ENCODE data around the gene BSPRY.
"Not testable (repeated sequence)": the region's sequence is repeated elsewhere in the genome, so short reads cannot be mapped to it uniquely, and the experiment has no call there.

The BSPRY gene

DNA sequence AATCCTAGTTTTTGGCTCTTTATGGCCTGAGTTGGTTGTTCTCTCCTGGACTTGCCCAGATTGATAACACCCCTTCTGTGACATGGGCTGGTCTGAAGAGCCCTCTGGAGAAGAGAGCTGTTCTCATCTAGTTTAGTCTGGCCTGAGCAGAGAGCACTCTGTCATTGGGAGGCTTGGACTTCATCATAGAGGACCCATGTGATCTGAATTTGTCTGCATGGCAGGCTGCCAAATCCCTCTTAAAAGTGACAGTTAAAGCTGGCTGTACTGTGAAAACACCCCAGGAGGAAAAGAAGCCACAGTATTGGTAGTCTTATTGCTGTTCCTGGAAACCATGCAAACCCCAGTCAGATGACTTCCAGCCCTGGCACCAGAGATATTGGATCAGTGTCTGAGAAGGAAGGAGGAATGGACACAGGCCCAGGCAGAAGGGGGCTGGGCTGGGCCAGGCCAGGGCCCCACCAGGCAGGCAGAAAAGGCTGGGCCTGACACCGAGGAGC is 5.6 kb upstream of the BSPRY start:
- DNase-seq, result no peak

DNA sequence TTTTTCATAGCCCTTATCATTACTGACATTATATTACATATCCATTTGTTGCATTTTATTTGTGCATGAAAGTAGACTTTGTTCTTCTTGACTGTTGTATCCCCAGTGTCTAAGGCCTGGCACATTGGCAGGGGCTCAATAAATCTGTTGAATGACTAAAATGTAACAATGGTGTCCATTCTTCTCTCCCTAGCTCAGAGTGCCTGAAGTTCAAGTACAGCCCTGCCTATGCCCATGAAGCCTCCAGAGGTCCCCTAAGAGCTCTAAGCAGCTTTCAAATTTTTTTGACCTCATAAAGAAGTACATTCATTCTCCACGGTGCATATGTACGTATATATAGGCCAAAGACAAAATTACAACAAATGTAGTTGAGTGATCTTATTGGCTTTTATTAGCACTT is 4.2 kb upstream of the BSPRY start:
- DNase-seq, result no peak

DNA sequence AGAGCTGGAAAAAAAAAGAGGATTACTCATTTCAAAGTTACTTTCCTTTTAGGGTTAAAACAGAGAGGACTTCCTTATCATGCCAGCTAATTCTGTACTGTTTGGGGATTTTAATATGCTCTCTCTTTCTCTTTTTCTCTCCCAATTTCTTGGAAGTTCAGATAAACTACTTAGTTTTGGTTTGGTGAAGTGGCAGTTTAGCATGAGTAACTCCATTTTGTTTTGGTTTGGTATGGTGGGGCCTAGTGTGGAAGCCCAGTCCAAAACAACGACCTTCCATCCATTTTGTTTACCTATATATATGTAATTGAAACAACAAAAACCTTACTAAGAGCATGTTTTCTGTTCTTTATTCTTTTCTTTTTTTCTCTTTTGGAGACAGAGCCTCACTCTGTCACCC is 3.7 kb upstream of the BSPRY start:
- no peak for DNase-seq

DNA sequence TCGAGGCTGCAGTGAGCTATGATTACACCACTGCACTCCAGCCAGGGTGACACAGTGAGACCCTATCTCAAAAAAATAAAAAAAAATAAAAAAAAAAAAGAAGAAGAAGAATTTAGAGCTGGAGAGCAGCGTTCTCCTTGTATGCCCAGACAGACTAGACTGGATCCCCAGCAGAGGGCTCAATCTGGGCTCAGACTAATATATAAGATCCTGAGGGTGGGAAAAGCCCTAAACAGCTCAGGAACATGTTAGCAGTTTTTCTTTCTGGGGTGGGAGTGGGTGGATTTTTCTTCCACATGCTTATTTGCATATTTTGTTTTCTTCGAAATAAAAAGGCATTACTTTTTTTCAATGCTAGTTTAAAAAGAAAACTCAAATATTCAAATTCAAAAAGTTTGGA is 904 bp upstream of the BSPRY start:
- DNase-seq, result no peak

DNA sequence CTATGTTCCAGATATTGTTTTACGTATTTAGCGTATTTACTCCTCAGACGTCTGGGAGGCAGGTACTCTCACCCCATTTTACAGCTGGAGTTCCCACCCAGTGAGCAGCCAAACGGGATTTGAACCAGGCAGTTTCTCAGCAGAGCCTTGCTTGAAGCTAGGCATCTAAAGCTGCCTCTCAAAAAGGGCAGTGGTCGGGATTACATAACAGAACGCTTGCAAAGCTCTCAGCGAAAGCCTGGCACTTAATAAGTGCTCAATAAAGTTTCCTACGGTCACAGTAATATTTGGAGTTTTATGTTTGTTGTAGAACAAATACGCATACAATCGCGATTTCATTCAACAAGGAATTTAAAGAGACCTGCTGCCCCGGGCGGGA is 286 bp upstream of the BSPRY start:
- DNase-seq, result no peak

DNA sequence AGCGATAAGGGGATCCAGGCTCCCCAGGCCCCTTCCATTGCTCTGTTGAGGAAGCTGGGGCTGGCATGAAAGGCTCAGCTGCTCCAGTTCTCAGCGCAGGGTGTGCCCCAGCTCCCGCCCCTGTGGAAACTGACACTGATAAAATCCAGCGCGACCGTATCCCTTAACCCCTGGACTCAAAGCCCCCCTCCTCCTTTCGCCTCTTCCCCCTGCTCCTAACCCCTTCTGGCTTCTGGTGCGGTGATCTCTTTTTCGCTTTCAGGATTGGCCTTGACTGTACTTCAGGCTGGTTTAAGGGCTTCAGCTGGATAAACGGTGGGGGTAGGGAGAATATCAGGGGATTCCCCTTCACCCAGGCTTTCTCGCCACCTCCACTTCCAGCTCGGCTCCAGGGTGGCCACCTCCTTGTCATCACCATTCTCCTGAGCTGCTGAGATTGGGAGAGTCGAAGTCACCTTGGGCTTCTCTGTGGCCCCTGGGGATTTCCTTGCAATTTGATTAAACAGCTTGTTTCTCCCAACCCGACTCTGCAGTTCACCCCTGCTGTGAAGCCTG is 843 bp downstream of the BSPRY start:
- no peak for DNase-seq

DNA sequence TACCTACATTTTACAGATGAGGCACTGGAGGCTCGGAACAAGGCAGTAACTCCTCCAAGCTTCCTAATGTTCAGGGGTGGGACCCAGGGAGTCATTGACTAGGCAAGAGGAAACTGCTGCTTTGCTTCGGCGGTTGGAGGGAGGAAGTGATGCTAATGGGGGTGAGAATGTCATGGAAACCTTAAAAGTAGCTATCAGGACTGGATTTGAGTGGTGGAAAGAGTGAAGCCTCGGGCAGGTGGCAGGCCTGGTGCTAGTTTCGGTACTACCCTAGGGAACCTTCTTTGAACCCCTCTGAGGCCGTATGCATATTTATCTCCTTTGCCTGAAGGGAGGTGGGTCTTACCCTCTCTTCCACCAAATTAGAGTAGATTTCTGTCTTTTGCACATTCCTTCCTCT is 1.6 kb downstream of the BSPRY start:
- DNase-seq, result no peak

DNA sequence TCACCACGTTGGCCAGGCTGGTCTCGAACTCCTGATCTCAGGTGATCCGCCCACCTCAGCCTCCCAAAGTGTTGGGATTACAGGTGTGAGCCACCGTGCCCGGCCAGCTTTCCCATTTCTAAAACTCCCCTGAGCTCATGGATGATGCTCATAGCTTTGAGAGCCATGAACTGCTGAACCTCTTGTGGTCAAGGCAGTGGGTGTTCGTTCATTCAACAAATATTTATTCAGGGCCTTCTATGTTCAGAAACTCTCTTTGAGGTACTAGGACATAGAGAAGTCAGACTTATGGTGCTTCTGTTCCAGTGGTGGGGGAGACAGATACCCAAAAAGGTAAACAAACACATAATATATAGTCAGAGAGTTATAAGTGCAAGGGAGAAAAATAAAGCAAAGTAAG is 2.7 kb downstream of the BSPRY start:
- no peak for DNase-seq

DNA sequence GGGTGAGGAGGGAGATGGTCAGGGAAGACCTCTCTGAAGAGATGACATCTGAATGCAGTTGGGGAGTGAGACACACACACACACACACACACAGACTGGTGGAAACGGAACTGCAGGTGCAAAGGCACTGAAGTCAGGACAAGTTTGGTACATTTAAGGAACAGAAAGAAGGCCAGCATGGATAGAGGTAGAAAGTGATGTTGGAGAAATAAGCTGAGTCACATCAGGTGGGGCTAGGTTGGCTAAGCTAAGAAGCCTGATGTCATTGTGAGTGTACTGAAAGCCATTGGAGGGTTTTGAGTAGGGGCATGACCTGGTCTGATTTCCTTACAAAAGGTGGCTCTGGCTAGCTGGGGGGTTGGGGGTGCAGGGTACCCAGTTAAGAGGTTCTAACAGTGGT is 3.1 kb downstream of the BSPRY start:
- DNase-seq, result no peak

DNA sequence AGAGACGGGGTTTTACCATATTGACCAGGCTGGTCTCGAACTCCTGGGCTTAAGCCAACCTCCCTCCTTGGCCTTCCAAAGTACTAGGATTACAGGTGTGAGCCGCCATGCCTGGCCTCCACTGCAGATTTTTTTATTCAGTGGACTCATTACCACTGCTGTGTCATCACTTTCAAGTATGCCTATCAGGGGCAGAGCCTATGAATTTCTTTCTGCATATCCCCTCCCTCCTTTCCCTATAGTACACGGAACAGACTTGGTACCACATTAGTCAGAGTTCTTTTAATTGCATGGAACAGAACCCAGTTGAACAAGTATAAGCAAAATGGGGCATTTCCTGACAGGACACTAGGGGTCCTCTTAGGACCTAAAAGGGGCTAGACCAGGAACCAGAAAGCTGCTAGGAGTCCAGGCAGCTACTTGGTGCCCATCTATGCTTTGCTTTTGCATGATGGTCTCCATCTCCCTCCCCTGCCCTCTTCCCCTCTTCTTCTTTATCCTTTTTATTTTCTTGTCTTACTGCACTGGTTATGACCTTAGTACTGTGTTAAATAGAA is 5.8 kb downstream of the BSPRY start:
- DNase-seq, result no peak

DNA sequence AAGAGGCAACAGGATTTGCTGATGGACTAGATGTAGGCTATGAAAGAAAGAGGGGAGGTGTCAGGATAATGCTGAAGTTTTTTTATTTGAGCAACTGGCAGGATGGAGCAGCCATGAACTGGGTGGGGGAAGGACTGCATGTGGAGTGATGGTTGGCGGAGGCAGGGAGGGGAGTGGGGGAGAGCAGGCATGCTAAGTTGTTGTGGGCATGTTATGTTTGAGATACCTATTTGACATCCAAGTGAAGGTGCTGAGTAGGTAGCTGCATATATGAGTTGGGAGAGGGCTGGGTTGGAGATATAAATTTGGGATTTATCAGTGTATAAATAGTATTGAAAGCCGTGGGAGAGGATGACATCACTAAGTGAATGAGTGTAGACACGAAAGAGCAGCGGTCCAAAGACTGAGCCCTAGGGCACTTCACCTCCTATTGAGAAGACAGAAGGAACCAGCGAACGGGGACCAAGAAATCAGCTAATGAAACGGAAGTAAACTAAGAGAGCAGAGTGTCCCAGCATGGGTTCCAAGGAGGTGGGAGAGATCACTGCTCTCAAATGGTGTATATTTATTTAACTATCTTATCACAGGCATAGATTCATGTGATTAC is 7.4 kb downstream of the BSPRY start:
- no peak for DNase-seq

DNA sequence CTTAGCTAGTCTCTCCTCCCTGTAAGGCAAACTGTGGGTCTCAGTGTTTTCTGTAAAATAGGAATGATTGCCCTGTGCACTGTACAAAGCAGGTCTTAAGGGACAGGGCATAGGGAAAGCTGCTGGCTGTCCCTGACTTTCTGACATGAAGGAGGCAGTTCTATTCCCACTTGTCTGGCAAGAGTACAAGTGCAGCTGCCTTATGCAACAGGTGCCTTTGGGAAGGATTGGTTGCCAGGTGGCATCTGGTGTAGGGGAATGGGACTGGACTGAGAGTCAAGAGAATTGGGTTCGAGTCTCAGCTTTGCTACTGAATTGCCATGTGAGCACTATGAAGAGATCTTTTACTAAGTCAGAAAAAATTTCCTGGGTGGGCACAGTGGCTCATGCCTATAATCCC is 10.0 kb downstream of the BSPRY start:
- no peak for DNase-seq

DNA sequence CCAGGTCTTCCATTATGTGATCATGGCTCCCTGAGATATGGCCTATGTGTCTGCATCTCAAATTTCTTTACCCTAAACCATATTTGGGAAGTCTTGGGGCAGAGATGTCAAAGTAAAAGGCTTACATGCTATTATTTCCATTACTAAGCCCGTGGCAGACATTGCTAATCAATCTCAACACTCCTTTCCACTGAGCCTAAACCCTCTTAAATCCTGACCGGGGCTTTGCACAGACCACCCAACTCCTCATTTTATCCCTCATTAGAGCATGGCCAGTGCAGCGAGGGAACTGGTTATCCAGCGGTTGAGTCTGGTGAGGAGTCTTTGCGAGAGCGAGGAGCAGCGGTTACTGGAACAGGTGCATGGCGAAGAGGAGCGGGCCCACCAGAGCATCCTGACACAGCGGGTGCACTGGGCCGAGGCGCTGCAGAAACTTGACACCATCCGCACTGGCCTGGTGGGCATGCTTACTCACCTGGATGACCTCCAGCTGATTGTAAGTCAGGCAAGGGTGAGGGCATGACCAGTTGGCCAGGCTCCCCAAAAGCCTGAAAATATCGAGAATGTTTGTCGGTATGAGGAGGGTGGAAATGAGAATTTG is 11.0 kb downstream of the BSPRY start:
- no peak for DNase-seq

DNA sequence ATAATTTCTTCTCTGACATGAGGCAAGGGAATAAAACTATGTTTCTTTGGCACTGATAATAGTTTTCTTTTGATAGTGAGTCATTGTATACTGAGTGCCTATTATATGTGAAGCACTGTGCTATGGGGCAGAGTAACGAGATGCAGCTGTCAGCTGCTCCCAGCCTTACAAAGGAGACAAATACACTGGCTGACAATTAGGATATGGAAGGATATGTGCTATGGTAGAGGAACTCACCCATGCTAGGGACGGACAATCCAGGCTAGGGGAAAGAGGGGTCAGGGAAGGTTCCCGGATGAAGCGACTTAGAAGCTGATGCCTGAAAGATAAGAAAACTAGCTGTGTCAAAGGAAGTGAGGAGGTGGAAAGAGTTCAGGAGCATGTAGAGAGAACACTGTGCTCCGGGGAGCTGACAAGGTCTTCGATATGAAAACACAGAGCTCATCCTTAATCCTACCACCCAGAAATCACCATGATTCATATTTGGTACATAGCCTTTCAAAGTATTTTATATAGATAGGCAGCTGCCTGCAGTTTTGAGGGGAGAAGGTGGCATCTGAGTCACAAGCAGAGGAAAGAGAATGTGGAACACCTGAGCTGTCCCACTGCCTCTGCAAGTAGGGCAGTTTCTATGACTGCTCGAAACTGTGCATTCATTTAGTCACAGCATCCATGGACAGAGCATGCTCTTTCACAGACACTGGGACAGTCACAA is 12.1 kb downstream of the BSPRY start:
- no peak for DNase-seq

DNA sequence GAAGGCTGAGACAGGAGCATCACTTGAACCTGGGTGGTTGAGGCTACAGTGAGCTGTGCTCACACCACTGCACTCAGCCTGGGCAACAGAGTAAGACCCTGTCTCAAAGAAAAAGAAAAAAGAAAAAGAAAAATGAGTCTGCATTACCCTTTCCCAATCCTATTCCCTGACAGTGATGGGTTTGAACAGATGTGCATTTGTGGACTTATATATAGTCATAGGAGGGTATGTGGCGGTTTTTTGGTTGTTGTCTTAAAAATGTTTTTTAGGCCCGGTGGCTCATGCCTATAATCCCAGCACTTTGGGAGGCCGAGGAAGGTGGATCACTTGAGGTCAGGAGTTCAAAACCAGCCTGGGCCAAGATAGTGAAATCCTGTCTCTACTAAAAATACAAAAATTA is 14.0 kb downstream of the BSPRY start:
- no peak for DNase-seq

DNA sequence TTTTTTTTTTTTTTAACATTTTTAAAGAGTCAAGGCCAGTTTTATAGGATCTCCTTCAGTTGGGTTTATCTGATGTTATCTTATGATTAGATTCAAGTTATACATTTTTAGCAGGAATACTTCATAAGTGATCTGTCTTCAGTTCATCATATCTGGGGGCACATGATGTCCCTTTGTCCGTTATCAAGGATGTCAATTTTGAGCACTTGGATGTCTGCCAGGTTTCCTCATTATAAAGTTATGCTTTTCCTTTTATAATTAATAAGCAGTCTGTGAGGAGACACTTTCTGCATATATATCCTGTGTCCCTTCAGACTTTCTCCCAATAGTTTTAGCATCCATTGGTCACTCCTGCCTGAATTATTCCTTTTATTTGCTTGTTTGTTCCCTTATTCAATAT is 15.6 kb downstream of the BSPRY start:
- DNase-seq, result no peak

DNA sequence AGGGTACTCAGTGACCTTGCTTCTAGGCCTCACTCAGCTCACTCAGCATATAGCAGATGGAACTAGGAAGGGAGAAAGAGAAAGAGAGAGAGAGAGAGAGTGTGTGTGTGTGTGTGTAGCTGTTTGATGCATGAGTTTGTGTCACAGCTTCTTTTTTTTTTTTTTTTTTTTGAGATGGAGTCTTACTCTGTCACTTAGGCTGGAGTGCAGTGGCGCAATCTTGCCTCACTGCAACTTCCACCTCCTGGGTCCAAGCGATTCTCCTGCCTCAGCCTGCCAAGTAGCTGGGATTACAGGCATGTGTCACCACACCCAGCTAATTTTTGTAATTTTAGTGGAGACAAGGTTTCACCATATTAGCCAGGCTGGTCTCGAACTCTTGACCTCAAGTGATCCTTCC is 16.3 kb downstream of the BSPRY start:
- DNase-seq, result not testable (repeated sequence)

DNA sequence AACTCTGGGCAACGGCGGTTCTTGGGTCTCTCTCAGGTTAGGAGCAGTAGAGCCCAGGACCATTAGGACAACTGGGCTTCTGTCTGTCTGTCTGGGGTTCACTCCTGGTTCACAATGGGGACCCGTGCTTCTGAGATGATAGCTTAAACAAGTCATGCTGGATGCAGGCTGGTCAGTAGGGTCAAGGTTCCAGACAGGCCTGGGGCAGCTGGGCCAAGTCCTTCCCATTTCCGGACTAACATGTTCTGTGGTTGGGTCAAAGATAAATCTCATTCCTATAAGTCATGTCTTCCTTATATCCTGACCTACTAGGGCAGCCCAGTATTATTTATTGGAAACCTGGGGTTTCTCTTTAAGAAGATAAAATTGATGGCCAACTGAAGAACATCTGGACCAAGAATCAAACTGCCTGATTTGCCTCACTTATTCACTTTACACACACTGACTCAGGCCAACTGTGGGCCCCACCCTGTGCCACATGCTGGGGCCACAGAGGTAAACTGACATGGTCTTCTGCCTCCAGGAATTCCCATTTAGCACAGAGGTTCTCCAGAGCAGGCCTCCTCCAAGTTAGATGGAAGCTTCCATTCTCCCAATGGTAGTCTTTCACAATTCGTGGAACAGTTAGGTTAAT is 19.1 kb downstream of the BSPRY start:
- DNase-seq, result no peak

DNA sequence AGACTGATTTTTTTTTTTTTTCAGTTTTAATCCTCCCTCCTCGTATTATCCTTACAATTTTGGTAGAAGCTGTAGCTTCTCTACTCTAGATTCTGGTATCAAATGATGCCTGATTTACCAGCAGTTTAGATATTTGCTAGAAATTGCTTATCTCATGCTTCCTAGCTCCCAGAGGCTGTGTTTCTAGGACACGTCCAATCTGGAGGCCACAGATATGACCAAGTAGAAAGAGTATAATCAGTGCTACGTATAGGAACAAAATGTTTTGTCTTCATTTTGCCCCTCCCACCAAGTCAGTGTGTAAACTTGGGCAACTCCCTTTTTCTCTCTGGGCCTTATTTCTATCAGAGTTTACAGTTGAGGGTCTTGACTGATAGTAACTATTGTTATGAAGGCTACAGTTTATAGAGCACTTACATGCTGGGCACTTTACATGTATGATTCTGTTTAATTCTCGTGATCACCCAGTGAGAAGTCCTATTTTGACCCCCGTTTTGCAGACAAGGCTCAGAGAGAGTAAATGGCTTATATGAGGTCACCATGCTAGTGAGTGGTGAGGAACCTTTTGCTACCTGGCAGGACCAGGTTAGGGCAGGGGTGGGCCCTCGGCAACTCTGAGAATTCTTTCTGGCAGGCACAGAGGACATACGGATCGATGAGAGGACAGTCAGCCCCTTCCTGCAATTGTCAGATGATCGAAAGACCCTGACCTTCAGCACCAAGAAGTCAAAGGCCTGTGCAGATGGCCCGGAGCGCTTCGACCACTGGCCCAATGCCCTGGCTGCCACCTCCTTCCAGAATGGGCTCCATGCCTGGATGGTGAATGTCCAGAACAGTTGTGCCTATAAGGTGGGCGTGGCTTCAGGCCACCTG is 19.9 kb downstream of the BSPRY start:
- DNase-seq, result no peak

DNA sequence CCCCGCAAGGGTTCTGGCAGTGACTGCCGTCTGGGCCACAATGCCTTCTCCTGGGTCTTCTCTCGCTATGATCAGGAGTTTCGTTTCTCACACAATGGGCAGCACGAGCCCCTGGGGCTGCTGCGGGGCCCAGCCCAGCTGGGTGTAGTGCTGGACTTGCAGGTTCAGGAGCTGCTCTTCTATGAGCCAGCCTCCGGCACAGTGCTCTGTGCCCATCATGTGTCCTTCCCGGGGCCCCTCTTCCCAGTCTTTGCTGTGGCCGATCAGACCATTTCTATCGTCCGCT is 20.5 kb downstream of the BSPRY start:
- no peak for DNase-seq

DNA sequence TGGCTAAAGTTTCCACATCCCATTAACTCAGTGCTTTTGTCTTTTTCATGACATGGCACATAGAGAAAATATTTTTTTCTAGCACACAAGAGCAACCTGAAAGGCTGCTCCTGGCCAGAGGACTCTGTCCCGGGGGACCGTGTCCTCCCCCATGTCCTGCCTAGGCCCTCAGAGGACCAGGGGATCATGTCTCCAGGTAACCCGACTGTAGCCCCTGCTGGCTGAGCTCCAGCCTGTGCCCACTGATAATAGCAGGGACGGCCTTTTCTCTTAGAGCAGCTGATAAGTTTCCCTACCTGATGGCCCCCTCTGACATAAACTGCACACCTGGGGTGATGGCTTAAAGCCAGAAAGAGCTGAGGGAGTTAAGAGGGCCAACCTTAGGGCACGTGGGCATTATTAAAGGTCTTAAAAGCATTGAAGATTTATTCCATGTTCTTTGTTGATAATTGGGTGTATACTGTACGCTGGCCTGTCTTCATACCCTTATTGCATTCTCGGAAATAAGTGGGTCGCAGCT is 21.5 kb downstream of the BSPRY start:
- DNase-seq, result no peak

DNA sequence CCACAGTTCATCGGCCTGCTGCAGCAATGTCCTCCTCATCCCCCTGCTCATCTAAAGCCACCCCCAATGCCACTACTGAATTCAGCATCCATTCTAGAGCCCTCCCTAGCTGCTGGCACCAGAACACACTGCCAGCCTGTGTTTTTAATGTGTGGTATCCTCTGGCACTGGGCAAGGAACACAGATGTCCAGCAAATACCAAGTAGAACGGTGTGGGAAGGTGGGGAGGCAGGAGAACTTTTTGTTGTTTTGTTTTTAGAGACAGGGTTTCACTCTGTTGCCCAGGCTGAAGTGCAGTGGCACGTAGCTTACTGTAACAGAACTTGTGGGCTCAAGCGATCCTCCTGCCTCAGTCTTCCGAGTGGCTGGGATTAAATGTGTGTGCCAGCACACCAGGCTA is 22.7 kb downstream of the BSPRY start:
- DNase-seq, result no peak

Measured in islet precursor cell (in vitro differentiated cells).